Right renal cortex interstitium (tissue), 3 donors: ENCODE measurements around the gene BRICD5. TPM values are rescaled to one million over a fixed set of nuclear protein-coding genes. Genes with fewer than 3 reads are reported as not detected.
"Not testable (repeated sequence)": the region's sequence is repeated elsewhere in the genome, so short reads cannot be mapped to it uniquely, and the experiment has no call there.

Source experiments
- DNase-seq, 3 donors: peaks; one replicate each; pipeline ENCODE4 v3.0.0-alpha.2; 2013; ENCODE audit warnings: low read depth in 3 of 3, low spot score in 2 of 3
- polyA plus RNA-seq, 3 donors: library from polyadenylated mRNA; unstranded; fragments of 120-200 nt; gene quantifications; one replicate each; pipeline ENCODE4 v1.2.1, GENCODE V29; 2013; ENCODE audit not compliant: insufficient read length in 3 of 3

The BRICD5 gene
- polyA plus RNA-seq, 3 donors: 3.0 to 4.1 (median 3.0) TPM

DNA sequence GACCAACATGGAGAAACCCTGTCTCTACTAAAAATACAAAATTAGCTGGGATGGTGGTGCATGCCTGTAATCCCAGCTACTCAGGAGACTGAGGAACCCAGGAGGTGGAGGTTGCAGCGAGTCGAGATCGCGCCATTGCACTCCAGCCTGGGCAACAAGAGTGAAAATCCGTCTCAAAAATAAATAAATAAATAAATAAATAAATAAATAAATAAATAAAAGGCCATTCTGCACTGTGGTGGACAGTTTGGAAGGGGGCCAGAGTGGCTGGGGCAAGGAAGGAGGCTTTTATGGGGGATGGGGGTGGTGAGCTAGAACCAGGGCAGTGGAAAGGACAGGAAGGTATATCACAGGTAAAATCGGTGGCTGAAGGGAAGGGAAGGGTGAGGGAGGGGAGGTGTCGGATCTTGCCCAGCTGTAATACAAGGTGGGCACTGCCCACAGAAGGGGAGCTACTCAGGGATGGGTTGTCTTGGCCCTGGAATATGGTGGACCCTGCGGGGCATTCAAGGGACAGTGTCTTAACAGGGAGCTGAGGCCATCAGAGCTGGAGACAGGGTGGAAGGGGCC is 7.5 kb downstream of the BRICD5 start:
- not testable (repeated sequence) for DNase-seq

GRCh38 chr16:2200313-2200712 is 10.3 kb downstream of the BRICD5 start:
- no peak for DNase-seq

DNA sequence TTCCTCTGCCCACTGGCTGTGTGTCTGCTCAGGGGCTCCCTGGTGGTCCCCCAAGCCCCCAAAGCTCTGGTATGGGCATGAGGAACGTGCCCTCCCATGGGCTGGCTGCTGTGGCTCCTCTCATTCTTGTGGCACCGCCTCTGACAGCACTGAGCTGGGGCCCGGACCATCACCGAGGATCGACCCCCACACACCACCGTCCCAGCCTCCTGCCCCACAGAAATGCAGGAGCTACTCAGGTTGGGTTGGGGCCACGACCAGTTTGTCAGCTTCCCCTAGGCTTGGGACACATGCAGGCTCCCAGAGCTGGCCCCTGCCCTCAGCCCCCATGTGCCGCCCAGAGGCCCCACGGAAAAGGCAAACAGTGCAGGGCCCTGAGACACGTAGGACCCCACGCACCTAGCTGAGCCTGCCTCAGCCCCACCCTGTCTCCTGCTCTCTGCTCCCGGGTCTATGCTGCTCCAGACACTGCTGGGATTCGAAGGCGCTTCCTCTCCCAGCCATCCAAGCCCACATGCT is 11.0 kb downstream of the BRICD5 start:
- DNase-seq: no peak

- DNase-seq: no peak
Measured at GRCh38 chr16:2199095-2199494, 11.6 kb downstream of the BRICD5 start.

DNA sequence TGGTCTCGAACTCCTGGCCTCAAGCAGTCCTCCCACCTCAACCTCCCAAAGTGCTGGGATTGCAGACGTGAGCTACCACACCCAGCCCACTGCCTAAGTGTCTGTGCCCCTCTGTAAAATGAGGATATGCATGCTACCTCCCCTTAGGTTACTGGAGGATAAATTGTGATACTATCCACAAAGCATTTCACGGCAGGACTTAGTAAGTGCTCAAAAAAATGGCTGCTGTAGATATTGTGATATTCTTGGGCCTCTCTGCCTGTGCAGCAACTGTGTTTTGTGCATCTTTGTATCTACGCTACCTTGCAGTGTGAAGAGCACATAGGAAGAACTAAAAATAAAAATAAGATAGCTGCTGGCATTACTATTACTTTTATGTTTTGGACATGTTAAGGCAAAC is 12.4 kb downstream of the BRICD5 start:
- no peak for DNase-seq

GRCh38 chr16:2197765-2198164 is 12.9 kb downstream of the BRICD5 start:
- DNase-seq: no peak

DNA sequence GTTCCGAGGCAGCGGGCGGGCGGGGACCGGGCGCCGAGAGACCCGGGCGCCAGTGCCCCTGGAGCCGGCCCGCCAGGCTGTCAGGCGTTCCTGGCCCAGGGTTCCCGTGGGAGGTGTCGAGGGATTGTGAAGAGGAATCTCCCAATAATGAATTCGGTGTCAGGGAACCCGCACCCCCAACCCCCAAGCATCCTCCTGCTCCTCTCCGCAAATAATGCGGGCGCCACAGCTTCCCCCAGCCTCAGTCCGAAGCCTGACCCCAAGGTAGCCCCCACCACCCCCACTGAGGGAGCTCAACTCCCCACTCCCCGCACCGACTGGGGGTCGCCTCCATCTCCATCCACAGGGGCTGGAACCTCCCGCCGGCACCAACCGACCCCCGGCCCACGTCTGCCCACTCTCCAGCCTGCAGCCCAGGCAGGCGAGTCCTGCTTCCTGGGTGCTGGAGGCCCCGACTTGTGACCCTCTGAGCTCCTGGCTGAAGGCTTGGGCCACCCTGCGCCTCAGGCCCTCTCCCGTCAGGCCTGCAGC is 13.6 kb downstream of the BRICD5 start:
- DNase-seq: no peak

- DNase-seq: no peak
Measured at GRCh38 chr16:2196162-2196980, 14.3 kb downstream of the BRICD5 start, which contains the start of gene CASKIN1. TSS of gene CASKIN1 (minus strand) at chr16:2196605. CDS start at chr16:2196432, 173 bp downstream.

GRCh38 chr16:2195322-2196161 is 15.1 kb downstream of the BRICD5 start:
- no peak for DNase-seq

DNA sequence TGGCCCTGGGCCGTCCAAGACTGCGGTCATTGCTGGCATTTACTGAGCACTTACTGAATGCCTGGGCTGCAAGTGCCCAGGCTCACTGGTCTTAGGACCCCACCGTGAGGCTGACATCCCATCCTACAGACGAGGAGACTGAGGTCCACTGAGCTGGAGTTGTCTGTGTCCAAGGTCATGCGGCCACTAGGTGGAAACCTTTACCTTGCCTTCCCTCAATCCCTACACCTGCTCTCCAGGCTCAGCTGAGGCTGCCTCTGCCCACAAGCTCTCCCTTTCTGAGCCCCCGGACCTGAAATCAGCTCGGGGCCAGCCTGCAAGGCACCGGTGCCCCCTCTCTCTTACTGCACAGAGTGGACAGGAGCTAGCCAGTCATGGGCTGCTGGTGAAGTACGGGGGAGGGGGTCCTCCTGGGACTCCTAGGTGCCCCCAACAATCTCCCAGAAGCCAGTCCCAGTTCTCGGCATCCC is 15.8 kb downstream of the BRICD5 start:
- no peak for DNase-seq

DNA sequence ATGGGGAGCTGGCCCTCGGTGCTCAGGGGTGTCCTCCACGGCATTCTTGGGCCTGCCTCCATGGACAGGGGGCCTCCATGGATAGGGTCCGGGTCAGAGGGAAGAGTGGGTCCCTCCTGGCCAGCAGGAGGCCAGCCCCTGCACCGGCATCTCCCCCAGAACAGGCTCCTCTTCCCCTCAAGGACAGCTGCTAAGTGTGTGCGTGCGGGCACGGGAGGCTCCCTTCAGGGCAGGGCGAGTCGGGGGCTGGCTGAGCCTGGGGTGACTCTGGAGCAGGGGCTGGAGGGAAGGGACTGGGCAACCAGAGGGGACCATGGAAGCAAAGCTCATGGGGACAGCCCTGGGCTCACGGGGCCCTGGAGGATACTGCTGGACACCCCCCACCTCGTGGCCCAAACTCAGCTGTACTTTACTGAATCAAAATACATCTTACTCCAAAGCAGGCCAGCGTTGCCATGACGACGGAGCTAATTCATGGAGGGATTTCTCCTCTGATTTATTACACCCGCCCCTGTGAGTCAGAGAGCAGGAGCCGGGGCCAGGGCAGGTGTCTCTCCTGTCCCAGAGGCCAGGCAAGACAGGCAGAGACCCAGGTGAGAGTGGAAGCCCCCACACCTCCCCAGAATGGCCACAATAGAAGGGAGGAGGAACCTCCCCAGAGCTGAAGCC is 16.4 kb downstream of the BRICD5 start:
- DNase-seq: no peak

DNA sequence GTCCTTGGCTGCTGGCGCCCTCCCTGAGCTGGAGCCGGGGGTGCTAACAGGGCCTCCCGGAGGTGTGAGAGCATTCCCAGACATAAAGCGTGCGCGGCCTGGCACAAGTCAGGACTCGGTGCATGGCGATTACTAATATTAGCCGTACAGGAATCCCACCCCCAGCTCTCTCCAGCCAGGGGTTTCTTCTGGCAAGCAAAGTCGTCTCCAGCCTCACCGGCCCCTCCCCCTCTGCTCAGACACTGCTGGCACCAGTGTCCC is 19.3 kb downstream of the BRICD5 start:
- no peak for DNase-seq

- no peak for DNase-seq
Measured at GRCh38 chr16:2190659-2191445, 19.8 kb downstream of the BRICD5 start.

GRCh38 chr16:2190002-2190658 is 20.5 kb downstream of the BRICD5 start:
- DNase-seq: no peak

- DNase-seq: no peak
Measured at GRCh38 chr16:2189252-2189893, 21.3 kb downstream of the BRICD5 start.

DNA sequence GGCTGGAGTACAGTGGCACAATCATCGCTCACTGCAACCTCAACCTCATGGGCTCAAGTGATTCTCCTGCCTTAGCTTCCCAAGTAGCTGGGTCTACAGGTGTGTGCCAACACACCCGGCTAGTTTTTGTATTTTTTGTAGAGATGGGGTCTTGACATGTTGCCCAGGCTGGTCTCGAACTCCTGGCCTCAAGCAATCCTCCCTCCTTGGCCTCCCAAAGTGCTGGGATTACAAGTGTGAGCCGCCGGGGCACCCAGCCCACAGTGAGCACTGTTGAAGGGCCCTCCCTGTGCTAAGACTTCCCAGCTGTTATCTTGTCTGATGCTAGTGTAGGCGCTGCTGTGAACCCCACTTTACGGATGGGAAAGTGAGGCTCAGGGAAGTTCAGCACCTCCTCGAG is 22.3 kb downstream of the BRICD5 start:
- no peak for DNase-seq

DNA sequence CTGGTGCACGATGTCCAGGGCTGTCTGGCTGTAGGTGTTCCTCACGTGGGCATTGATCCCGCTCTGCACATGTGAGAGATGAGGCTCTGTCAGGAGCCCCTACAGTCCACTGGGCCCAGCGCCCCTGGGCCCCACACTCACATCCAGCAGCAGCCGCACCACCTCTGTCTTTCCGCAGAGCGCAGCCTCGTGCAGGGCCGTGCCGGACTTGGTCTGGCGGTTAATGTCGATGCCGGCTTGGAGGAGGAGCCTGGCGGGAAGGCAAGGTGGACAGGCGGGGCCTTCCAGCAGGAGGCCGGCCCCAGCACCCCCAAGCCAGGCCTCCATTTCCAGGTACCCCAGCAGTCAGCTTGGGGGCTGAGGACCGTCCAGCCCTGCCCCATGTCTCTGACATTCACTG is 23.5 kb downstream of the BRICD5 start:
- DNase-seq: no peak

GRCh38 chr16:2186505-2186904 is 24.2 kb downstream of the BRICD5 start:
- no peak for DNase-seq

- no peak for DNase-seq
Measured at GRCh38 chr16:2186064-2186463, 24.6 kb downstream of the BRICD5 start.
